K562 (cell line): ENCODE data around the gene PCBP2.

Source experiments
- CBX3 ChIP-seq, 2 experiments: IDR thresholded peaks; 1 replicate in 1 of 2; 2 replicates in 1 of 2; pipeline ENCODE4 v1.6.1; 2012; ENCODE audit warnings: inconsistent platforms in 2 of 2, low read length in 2 of 2, borderline replicate concordance in 1 of 2, control low read depth in 1 of 2
- EHMT2 ChIP-seq: fragments of 450-650 bp; IDR thresholded peaks from 2 replicates; pipeline ENCODE4 v1.6.1; 2018; ENCODE audit warnings: antibody characterized with exemption
- IRF2 ChIP-seq: sonication (generic); formaldehyde crosslinking; IDR thresholded peaks from 2 replicates; pipeline ENCODE4 v1.8.1; 2022; ENCODE audit warnings: mild to moderate bottlenecking, missing genetic modification reagents
- NR2C2 ChIP-seq, 2 experiments: fragments of 200-800 bp in 1 of 2; sonication (Bioruptor generic) in 1 of 2; sonication (generic) in 1 of 2; formaldehyde crosslinking in 1 of 2; IDR thresholded peaks; 2 replicates each; pipeline versions ENCODE4 v1.6.1 to v1.8.0; 2016 to 2022; ENCODE audit warnings: mild to moderate bottlenecking in 1 of 2, missing compliant biosample characterization in 1 of 2, missing genetic modification characterization in 1 of 2, missing genetic modification reagents in 1 of 2
- RAD21 ChIP-seq, 2 experiments: fragments of 250-450 bp in 1 of 2; fragments of 450-650 bp in 1 of 2; sonication (Bioruptor Pico) in 1 of 2; formaldehyde crosslinking in 1 of 2; IDR thresholded peaks in 1 of 2; conservative IDR thresholded peaks in 1 of 2; 2 replicates each; pipeline versions ENCODE4 v1.4.0 to v1.8.0; 2020 to 2022; ENCODE audit warnings: mild to moderate bottlenecking in 2 of 2, moderate library complexity in 1 of 2
- RBFOX2 ChIP-seq: fragments of 200-400 bp; formaldehyde crosslinking; IDR thresholded peaks from 2 replicates; pipeline ENCODE4 v1.6.1; 2017; ENCODE audit warnings: low read depth, mild to moderate bottlenecking, low read length, moderate library complexity
- SMC3 ChIP-seq: conservative IDR thresholded peaks from 2 replicates; pipeline ENCODE4 v1.6.1; 2011; ENCODE audit warnings: low read depth, low read length, improper control_type of control experiment; ENCODE audit not compliant: insufficient read depth
- ZNF124 ChIP-seq: sonication (generic); formaldehyde crosslinking; IDR thresholded peaks from 2 replicates; pipeline ENCODE4 v1.8.1; 2022; ENCODE audit warnings: missing genetic modification reagents
- ZNF146 ChIP-seq: IDR thresholded peaks from one replicate; pipeline ENCODE4 v1.6.1; 2018; ENCODE audit warnings: missing compliant biosample characterization; ENCODE audit not compliant: unreplicated experiment
- ZNF224 ChIP-seq: sonication (generic); formaldehyde crosslinking; IDR thresholded peaks from 2 replicates; pipeline ENCODE4 v1.8.0; 2022; ENCODE audit warnings: mild to moderate bottlenecking, missing genetic modification reagents
- ZNF282 ChIP-seq: sonication (generic); formaldehyde crosslinking; IDR thresholded peaks from 2 replicates; pipeline ENCODE4 v1.8.1; 2023; ENCODE audit warnings: missing genetic modification reagents
- TF ChIP-seq, protein P1 (sequence below), 3 experiments: IDR thresholded peaks in 2 of 3; conservative IDR thresholded peaks in 1 of 3; 2 replicates each; pipeline ENCODE4 v1.5.1; 2011 to 2012; ENCODE audit warnings: low read length in 3 of 3, mild to moderate bottlenecking in 3 of 3, control low read depth in 2 of 3, improper control_type of control experiment in 1 of 3, inconsistent platforms in 1 of 3, low read depth in 1 of 3, mixed read lengths in 1 of 3, moderate library complexity in 1 of 3; ENCODE audit not compliant: insufficient read depth in 2 of 3
- TF ChIP-seq, protein P2 (sequence below): fragments of 250-450 bp; sonication (Bioruptor Pico); IDR thresholded peaks from 2 replicates; pipeline ENCODE4 v1.5.0; 2021; ENCODE audit warnings: mild to moderate bottlenecking, borderline replicate concordance

DNA sequence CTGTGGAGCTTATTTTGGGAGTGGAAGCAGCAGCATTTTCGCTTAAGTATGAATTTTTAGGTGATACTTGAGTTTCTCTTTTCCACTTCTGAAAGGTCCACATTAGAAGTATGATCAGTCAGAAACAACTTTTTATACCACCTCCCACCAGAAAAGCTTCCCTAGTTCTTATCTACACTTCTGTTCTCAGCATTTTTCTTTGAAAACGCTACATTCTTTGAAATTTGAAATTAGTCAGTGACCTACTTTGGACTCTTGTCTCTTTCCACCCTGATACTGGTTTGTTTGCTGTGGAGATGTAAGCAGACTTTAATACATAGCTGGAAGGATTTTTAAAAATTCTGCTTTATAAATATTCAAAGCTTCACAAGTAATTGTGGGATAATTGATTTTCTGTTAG lies 22.2 kb downstream of the PCBP2 start:
- TF ChIP-seq SMC3 (no peak), RBFOX2 (no peak), RAD21 (CRISPR knock-in tag; conservative IDR thresholded peaks at IDR 0.05 in 1 of 2, IDR thresholded peaks at IDR 0.05 in 1 of 2) (no peak), ZNF146 (CRISPR knock-in tag) (no peak), NR2C2 (CRISPR knock-in tag; IDR thresholded peaks at IDR 0.05) (no peak), NR2C2 (tag; IDR thresholded peaks at IDR 0.05) (no peak), ZNF224 (CRISPR knock-in tag) (no peak), CBX3 (IDR thresholded peaks at IDR 0.05; ENCODE audit: borderline replicate concordance in 1 of 2, low read length in 2 of 2) (no peak), ZNF282 (no peak), ZNF124 (CRISPR knock-in tag) (no peak), IRF2 (CRISPR knock-in tag) (no peak), EHMT2 (no peak)
- TF ChIP-seq, protein P1, sequence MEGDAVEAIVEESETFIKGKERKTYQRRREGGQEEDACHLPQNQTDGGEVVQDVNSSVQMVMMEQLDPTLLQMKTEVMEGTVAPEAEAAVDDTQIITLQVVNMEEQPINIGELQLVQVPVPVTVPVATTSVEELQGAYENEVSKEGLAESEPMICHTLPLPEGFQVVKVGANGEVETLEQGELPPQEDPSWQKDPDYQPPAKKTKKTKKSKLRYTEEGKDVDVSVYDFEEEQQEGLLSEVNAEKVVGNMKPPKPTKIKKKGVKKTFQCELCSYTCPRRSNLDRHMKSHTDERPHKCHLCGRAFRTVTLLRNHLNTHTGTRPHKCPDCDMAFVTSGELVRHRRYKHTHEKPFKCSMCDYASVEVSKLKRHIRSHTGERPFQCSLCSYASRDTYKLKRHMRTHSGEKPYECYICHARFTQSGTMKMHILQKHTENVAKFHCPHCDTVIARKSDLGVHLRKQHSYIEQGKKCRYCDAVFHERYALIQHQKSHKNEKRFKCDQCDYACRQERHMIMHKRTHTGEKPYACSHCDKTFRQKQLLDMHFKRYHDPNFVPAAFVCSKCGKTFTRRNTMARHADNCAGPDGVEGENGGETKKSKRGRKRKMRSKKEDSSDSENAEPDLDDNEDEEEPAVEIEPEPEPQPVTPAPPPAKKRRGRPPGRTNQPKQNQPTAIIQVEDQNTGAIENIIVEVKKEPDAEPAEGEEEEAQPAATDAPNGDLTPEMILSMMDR (IDR thresholded peaks at IDR 0.05 in 2 of 3, conservative IDR thresholded peaks at IDR 0.05 in 1 of 3; ENCODE audit: insufficient read depth in 2 of 3, low read depth in 1 of 3, low read length in 3 of 3), result no peak
- TF ChIP-seq, protein P2, sequence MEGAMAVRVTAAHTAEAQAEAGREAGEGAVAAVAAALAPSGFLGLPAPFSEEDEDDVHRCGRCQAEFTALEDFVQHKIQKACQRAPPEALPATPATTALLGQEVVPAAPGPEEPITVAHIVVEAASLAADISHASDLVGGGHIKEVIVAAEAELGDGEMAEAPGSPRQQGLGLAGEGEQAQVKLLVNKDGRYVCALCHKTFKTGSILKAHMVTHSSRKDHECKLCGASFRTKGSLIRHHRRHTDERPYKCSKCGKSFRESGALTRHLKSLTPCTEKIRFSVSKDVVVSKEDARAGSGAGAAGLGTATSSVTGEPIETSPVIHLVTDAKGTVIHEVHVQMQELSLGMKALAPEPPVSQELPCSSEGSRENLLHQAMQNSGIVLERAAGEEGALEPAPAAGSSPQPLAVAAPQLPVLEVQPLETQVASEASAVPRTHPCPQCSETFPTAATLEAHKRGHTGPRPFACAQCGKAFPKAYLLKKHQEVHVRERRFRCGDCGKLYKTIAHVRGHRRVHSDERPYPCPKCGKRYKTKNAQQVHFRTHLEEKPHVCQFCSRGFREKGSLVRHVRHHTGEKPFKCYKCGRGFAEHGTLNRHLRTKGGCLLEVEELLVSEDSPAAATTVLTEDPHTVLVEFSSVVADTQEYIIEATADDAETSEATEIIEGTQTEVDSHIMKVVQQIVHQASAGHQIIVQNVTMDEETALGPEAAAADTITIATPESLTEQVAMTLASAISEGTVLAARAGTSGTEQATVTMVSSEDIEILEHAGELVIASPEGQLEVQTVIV (CRISPR knock-in tag), result no peak
